Ecto neural progenitor cell (in vitro differentiated cells): ENCODE measurements around the gene ATP6V0E2.

Experiments
- DNase-seq: peaks from one replicate; pipeline ENCODE4 v3.0.0-alpha.2; 2018; ENCODE audit warnings: low spot score

Gene ATP6V0E2

DNA sequence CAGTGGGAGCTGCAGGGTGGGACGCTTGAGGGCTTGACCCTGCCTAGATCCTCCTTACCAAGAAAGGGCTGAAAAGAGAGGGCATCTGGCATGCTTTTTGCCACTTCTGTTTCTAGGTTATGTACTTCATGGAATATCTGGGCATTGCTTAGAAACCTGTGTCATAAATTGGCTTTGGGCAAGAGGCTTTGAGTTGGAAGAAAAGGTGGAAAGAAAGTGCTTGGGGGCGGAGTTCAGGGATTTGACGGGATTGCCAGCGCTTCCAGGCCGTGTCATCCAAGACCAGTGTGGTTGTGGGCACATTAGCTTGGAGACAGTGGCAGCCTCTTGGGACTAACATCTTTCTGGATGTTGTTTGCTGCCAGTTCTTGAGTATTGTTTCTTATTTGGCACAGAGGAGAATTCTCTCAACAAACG is 34.8 kb upstream of the ATP6V0E2 start:
- DNase-seq: no peak

DNA sequence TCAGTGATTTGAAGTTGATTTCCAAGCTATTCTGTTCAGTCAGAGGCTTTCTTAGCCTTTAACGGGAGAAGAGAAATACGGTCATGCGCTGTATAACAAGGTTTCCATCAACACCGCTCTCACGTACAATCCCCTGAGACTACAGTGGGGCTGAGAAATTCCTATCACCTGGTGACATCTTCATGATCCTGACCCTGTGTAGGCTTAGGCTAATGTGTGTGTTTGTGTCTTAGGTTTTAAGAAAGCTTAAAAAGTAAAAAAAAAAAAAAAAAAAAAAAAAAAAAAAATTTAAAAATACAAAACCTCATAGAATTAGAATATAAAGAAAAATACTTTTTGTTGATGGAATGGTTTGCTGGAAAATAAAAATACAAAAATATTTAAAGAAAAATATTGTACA is 33.8 kb upstream of the ATP6V0E2 start:
- DNase-seq: no peak

DNA sequence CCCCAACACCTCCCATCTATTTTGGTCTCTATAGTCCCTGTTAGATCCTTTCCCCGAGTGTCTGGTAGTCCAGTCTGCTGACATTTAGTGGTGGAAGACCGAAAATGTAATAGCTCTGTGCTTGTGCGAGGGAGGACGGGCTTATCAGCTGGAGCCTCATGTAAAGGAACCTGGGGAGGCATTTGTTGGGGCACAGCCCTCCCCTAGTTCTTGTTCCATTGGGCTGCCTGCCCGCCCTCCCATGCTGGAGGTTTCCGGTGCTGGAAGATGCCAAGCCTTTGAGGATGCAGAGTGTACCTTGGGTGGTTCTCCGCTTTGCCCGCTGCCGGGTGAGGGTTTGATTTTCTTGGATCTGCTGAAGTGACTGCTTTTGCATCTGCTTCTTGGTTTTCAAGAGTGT is 30.2 kb upstream of the ATP6V0E2 start:
- no peak for DNase-seq

DNA sequence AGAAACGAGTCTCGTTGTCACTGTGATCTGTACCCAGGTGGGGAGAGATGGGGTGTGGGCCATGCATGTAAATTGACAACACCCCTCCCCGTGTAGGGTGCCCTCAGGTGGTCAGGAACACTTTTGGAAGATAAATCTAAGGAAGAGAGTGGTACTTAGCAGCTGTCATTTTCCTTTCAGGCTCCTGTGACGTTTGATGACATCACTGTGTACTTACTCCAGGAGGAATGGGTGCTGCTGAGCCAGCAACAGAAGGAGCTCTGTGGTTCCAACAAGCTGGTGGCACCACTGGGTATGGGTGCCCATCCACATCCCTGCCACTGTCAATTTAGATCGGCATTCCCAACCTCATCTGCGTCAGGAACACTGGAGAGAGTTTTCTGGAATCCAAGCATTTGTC is 29.3 kb upstream of the ATP6V0E2 start:
- DNase-seq: no peak

DNA sequence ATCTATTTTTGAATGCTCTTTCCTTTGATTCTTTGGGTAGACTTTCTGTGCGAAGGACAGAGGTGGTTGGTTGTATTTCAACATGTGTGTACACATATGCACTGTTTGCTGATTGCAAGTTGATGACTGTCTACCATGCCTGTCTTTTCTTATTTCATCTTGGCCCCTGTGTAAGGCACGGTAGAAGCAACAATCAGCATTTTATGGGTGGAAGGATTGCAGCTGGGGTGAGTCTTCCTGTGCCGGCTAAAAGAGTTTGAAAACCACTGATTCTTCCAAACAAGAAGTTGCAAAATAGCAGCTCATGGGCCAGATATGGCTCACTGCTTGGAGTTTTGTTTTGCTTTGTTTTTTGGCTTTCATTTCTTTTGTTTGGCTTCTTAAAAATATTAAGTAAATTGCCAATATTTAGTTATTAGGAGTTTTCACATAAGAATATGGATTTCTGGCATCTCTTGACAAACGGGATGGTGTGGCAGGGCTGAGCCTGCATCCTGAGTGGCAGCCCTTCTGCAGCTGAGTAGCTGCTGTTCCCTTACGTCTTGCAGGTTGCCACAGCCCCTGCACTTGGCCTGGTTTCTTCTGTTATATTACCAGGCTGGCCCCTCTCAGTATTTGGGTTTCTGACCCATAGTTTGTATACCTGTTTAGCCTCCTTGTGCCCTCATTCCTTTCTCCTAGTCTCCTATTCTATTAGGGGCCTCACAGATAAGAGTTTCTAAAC is 28.4 kb upstream of the ATP6V0E2 start:
- no peak for DNase-seq

DNA sequence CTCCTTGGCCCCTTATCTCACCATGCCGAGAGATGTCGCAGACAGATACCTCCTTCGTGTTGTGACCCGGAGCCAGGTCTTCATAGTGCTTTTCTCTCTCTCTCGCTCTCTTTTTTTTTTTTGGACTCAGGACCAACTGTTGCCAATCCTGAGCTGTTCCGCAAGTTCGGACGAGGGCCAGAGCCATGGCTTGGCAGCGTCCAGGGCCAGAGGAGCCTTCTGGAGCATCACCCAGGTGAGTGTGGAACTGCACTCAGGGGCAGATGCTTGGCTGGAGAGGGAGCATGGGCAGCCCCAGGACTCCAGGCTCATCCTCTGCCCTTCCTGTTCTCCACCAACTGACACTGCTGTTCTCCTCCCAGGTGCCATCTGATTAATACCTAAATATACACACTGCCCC is 27.7 kb upstream of the ATP6V0E2 start:
- DNase-seq: no peak

DNA sequence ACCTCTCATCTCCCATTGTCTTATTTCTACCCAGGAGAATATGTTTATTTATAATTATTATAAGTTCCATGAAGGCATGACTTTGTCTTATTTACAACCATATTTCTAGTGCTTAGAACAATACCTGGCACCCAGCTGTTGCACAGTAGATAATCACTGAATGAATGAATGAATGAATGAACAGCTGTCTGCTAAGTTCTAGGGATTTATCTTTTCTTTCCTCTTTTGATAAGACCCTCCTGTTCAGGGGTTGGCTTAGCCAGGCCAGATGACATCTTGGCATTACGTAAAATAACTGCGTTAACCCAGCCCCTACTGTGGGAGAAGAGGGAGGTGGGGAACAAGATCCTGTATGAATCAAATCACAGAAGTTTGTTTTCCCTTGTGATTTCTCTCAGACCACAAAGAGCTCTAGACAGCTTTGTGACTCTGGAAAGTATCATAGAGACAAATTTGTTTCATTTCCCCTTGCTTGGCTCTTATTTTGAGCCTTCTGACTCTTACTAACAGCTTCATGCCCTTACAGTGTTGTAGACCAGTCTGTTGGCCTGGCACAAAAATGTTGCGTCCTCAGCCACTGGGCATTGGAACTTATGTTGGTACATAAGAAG is 27.2 kb upstream of the ATP6V0E2 start:
- DNase-seq: no peak

DNA sequence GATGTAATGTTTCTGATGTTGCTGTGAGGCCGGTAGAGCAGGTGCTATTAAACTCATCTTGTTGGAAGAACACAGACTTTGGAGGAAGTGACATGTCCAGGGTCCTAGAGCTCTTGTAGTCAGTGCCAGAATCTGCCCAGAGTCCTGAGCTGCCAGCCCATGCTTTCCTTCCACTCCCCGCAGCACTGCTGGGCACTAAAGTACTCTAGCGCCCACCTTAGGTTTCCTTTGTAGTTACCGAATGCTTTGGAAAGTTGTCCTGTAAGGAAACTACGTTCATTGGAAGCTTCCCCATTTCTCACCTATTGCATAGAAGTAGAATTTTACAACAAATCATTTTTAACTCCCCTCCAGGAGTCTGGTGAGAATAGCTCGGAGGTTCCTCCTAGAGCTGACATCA is 24.6 kb upstream of the ATP6V0E2 start:
- no peak for DNase-seq

DNA sequence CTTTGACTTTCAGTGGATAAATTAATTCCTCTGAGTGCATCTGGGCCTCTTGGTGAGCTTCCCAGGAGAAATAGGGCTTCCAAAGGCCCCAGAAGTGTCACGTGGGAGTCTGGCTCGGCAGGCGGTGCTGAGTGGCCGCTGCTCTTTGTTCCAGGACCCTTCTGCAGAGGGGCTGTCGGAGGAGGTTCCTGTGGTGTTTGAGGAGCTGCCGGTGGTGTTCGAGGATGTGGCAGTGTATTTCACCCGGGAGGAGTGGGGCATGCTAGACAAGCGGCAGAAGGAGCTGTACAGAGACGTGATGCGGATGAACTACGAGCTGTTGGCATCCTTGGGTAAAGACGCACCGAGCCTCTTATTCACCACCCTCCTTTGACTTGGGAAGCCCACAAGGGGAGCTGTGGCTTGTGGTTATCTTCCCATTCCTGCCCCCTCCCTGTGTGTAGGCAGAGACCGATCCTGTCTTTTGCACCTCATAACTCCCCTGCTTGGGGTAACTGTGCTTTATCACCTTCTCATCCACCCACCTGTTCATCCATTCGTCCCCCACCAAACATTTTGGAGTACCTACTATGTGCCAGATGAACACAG is 23.7 kb upstream of the ATP6V0E2 start:
- no peak for DNase-seq

DNA sequence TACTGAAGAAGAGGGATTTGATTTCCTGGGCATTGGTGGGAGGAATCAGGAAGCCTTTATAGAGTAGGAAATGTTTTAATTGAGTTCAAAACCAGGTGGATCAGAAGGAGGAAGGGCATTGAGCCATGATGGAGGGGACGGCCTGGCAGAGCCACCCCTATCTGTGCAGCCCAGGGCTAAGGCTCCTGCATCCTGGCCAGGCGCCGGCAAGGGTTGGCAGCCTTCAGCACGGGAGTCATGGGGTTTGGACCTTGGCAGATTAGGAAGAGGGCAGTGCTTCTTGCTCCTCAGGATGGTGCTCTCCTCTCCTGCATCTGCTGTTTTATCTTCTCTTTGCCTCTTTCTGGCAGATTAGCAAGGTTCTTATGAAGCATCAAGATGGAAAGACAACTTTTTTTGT is 23.1 kb upstream of the ATP6V0E2 start:
- no peak for DNase-seq

DNA sequence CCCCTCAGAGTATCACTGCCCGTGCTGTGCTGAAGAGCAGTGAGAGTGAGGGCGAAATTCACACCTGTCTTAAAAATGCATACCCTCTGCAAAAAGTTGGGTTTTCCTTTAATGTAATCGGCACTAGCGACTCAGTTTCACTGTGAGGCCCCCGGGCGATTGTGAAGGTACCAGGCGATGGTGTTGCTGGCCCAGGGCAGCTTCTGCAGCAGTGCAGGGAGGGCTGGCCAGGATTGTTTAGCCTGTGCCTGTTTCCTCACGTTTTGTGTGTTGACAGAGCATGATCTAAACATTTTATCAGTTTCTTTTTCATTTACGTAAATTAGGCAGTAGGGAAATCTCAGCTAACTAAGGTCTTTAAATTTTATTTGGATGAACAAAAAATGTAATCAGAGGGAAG is 22.3 kb upstream of the ATP6V0E2 start:
- DNase-seq: no peak

DNA sequence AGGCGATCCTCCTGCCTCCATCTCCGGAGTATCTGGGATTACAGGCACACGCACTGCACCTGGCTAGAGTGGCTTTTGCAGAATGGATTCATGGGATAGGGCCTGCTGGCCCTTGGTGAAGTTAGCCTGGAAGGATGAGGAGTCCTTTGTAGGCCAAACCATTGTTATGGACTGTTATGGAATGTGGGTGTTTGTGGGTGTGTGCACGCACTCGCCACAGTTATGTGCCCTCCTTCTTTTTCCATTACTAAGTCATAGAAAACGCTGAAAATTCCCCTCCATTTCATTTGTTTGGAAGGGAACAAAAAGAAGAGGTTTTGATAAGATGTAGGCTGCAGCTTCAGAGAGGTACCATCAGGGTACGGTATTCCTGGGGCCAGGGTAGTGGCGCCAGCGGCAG is 20.6 kb upstream of the ATP6V0E2 start:
- no peak for DNase-seq

DNA sequence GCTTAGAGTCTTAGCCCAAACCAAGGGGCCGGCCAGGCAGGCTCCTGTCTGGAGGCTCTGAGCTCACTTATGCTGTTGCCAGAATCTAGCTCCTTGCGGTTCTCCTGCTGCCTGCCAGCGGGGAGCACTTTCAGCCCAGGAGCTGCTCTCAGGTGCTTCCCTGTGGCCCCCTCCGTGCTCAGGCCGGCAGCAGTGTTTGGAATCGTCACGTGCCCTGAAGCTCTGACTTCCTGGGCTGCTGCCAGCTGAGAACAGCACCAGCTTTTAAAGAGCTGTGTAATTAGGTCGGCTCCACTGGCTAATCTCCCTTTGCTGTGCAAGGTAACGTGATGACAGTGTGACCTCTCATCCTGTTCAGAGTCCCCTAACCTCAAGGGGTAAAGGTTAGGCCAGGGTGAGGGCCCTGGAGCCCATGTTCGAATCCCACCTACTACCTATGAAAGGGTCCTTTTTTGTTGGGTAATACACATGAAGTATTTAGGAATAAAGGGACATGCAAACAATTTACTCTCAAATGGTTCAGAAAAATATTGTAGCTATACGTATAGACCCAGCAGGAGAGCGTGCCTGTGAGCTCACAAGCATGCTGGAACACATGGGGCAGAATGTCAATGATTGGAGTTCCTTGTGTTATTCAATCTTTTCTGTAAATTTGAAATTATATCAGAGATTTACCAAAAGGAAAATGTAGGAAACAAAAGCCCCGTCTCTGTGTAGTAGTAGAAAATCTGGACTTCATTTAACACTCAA is 19.0 kb upstream of the ATP6V0E2 start:
- DNase-seq: peak; percentile 64

DNA sequence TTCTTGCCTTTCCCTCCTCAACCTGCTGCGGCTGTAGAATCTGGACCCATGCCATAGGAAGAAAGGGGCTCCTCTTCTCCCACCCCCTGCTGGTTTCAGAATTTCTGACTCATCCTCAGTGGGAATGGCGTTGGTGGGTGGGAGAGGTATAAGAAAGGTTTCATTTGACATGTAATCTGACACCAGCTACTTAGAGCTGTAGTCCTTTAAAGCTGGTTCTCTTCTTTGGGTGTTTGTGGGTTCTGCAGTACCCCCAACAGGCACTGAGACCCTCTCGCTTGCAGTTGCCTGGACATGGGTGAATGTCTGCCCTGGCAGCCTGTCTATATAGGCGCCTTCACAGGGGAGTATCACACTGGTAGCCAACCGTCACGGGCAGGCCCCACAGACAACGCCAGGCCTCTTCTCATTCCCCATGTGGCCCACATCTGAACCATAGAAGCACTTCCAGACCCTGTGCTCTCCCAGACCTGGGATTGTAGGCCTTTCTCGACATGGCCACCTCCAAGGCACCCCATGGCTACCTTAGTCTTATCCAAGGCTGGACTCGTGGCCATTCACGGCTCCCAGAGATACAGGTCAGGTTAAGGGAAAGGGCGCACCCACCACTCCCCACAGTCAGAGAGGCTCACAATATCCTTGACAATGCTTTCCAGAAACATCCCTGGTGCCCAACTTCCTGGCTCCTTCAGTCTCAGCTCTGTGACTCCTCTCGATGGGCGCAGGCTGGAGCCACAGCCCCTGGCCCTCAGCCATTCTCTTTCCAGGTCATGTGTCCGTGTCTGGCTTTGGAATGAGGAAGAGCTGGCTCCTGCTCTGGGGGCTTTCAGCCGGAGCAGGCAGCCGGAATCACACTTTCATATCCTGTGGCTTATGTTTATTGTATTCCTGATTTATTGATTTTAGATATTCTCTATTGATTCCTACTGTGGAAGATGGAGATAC is 18.1 kb upstream of the ATP6V0E2 start:
- no peak for DNase-seq

DNA sequence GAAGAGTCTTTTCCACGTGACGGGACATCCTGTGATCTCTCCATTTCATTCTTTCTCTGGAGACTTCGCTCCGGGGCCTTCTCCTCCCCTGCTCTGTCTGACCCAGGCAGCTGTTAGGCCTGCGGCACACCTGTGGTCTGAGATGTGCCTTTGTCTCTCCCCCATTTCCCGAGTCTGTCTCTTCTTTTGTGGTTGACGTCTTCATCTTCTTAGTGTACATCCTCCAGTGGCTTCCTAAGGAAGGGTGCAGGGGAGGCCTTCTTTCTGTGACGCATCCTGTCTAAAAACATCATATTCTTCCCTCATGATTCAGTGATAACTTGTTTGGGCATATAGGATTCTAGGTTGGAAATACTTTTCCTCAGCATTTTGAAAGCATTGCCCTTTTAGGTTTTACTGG is 17.2 kb upstream of the ATP6V0E2 start:
- no peak for DNase-seq

DNA sequence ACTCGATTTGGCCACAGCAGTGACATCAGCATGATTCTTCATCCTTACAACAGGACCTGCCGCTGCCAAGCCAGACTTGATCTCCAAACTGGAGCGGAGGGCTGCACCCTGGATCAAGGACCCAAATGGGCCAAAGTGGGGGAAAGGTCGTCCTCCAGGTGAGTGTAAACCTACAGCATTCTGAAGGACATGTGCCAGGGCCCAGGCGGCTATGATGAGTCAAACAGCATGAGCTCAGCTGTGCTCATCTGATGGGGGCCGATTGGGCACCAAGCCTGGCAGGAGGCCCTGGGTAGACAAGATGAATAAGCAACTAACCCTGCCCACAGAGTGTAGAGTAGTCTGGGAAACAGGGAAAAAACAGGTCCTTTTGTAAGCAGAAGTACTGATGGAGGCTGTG is 14.4 kb upstream of the ATP6V0E2 start:
- no peak for DNase-seq

DNA sequence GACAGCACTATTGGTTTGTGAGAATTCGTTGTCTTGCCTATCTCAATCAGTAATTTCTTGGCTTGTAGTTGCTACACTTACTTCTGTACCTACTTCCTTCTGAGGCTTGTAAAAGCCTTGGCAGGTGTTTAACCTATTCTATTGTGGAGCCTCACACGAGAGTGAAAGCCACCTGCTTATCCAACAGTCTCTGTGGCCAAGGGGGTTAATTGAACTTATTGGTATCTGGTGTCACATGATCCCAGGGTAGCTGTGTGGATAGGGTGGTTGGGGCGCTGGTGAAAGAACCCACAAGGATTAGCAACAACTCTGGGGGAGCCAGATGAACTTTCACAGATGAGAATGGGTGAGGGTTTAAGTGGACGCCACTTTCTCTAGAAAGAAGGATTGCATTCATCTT is 13.9 kb upstream of the ATP6V0E2 start:
- DNase-seq: no peak

DNA sequence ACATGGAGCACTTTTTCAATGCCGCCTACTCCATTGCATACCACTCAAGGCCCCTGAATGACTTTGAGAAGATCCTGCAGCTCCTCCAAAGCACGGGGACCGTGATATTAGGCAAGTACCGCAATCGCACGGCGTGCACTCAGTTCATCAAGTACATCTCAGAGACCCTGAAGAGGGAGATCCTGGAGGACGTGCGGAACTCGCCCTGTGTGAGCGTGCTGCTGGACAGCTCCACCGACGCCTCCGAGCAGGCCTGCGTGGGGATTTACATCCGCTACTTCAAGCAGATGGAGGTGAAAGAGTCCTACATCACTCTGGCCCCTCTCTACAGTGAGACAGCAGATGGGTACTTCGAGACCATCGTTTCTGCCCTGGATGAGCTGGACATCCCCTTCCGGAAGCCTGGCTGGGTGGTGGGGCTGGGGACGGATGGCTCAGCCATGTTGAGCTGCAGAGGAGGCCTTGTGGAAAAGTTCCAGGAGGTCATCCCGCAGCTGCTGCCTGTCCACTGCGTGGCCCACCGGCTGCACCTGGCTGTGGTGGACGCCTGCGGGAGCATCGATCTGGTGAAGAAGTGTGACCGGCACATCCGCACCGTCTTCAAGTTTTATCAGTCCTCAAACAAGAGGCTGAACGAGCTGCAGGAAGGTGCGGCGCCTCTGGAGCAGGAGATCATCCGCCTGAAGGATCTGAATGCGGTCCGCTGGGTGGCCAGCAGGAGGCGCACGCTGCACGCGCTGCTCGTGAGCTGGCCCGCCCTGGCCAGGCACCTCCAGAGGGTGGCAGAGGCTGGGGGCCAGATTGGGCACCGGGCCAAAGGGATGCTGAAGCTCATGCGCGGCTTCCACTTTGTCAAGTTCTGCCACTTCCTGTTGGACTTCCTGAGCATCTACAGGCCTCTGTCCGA is 12.7 kb upstream of the ATP6V0E2 start:
- DNase-seq: peak; percentile 68

DNA sequence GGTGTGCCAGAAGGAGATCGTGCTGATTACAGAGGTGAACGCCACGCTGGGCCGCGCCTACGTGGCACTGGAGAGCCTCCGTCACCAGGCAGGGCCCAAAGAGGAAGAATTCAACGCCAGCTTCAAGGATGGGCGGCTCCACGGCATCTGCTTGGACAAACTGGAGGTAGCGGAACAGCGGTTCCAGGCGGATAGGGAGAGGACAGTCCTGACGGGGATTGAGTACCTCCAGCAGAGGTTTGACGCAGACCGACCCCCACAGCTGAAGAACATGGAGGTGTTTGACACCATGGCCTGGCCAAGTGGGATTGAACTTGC is 12.1 kb upstream of the ATP6V0E2 start:
- DNase-seq: no peak

DNA sequence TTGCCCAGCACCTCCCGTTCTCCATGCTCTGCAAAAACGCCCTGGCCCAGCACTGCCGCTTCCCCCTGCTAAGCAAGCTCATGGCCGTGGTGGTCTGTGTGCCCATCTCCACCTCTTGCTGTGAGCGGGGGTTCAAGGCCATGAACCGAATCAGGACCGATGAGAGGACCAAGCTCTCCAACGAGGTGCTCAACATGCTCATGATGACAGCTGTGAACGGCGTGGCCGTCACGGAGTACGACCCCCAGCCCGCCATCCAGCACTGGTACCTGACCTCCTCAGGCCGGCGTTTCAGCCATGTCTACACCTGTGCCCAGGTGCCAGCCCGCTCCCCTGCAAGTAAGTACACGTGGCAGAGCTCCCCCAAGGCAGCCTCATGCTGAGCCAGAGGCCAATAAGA is 11.6 kb upstream of the ATP6V0E2 start:
- DNase-seq: no peak

DNA sequence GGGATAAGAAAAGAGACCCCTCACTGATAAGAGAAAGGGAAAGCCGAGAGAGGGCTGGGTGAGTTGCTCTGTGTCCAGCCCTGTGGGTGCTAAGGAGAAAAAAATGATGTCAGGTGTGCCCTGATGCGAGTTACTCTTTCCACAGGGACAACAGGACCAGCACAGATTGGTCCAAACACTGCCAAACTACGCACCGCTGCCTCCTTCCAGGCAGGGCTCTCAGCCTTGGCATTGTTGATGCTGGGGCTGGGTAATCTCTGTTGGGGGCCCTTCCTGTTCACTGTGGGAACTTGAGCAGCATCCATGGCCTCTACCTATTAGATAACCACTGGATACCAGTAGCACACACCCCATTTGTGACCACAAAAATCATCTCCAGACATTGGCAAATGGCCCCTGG is 10.3 kb upstream of the ATP6V0E2 start:
- DNase-seq: no peak
